M059J (cell line): ENCODE data around the gene L3MBTL4. TPM values are rescaled to one million over a fixed set of nuclear protein-coding genes. Genes with fewer than 3 reads are reported as not detected.

ENCODE experiments used
- DNase-seq: peaks from one replicate; pipeline ENCODE4 v3.0.0-alpha.2; 2012; ENCODE audit warnings: low read depth
- total RNA-seq: library from RNA; depleted of rRNA; stranded (reverse); fragments of >200 nt; shearing (Covaris generic); gene quantifications from 2 replicates; pipeline ENCODE4 v1.2.3, GENCODE V29; 2014

The L3MBTL4 gene
- total RNA-seq, 1 experiment from 2014 or later, result 0.15 TPM

- no peak for DNase-seq
Measured at GRCh38 chr18:6366776-6367175, 47.9 kb downstream of the L3MBTL4 start.

- no peak for DNase-seq
Measured at GRCh38 chr18:6365385-6365784, 49.3 kb downstream of the L3MBTL4 start.

GRCh38 chr18:6363216-6363615, 51.5 kb downstream of the L3MBTL4 start:
- DNase-seq, result no peak

GRCh38 chr18:6362559-6363129, 52.1 kb downstream of the L3MBTL4 start:
- DNase-seq, result no peak

GRCh38 chr18:6357668-6358067, 57.0 kb downstream of the L3MBTL4 start:
- DNase-seq, result no peak

- DNase-seq, result peak; percentile 67
Measured at GRCh38 chr18:6355789-6356589, 58.7 kb downstream of the L3MBTL4 start.

- no peak for DNase-seq
Measured at GRCh38 chr18:6352275-6352674, 62.4 kb downstream of the L3MBTL4 start.

GRCh38 chr18:6342990-6343389, 71.7 kb downstream of the L3MBTL4 start:
- DNase-seq, result no peak

- no peak for DNase-seq
Measured at GRCh38 chr18:6341709-6342108, 73.0 kb downstream of the L3MBTL4 start.

- no peak for DNase-seq
Measured at GRCh38 chr18:6341303-6341702, 73.4 kb downstream of the L3MBTL4 start.

GRCh38 chr18:6340121-6340520, 74.6 kb downstream of the L3MBTL4 start:
- no peak for DNase-seq

GRCh38 chr18:6336239-6336638, 78.5 kb downstream of the L3MBTL4 start:
- no peak for DNase-seq

- no peak for DNase-seq
Measured at GRCh38 chr18:6333981-6334380, 80.7 kb downstream of the L3MBTL4 start.

GRCh38 chr18:6331872-6332271, 82.8 kb downstream of the L3MBTL4 start:
- DNase-seq, result no peak

GRCh38 chr18:6330786-6331185, 83.9 kb downstream of the L3MBTL4 start:
- no peak for DNase-seq

GRCh38 chr18:6328621-6329010, 86.1 kb downstream of the L3MBTL4 start:
- no peak for DNase-seq

- no peak for DNase-seq
Measured at GRCh38 chr18:6327895-6328620, 86.7 kb downstream of the L3MBTL4 start.

- DNase-seq, result no peak
Measured at GRCh38 chr18:6327485-6327884, 87.2 kb downstream of the L3MBTL4 start.

- no peak for DNase-seq
Measured at GRCh38 chr18:6326566-6326965, 88.1 kb downstream of the L3MBTL4 start.

GRCh38 chr18:6323319-6323889, 91.3 kb downstream of the L3MBTL4 start:
- DNase-seq, result no peak

- no peak for DNase-seq
Measured at GRCh38 chr18:6315517-6316331, 99.0 kb downstream of the L3MBTL4 start.

GRCh38 chr18:6313415-6313814, 101.3 kb downstream of the L3MBTL4 start:
- DNase-seq, result no peak
